ENCODE results near the gene LTBP2.

Gene LTBP2

DNA sequence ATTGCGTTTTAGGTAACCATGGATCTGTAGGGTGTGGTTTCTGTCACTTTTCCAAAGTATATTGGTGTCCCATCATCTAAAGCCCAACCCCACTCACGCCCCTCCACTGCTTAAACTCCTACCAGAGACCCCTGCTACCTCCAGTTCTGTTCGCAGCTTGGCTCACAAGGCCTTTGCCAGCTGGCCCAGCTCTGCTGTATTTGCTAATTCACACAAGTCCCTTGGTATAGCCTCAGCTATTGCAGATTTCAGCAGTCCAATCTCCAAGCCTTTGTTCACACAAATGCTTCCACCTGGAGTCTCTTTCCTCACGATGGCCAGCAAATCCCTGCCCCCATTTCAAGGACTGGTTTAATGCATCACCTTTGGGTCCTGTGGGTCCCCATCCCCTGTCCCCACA, 94.3 kb downstream of the LTBP2 start:
- no peak for TF ChIP-seq CTCF (IDR thresholded peaks at IDR 0.05; ENCODE audit: extremely low read depth, insufficient read depth, missing control alignments)
- in situ Hi-C loops (cut with MboI; ENCODE audit: low pct_unique_long_range_greater_than_20kb, low sequenced_read_pairs, unreplicated experiment) = no loop called here
- DNase-seq (ENCODE audit: low spot score) = no peak

DNA sequence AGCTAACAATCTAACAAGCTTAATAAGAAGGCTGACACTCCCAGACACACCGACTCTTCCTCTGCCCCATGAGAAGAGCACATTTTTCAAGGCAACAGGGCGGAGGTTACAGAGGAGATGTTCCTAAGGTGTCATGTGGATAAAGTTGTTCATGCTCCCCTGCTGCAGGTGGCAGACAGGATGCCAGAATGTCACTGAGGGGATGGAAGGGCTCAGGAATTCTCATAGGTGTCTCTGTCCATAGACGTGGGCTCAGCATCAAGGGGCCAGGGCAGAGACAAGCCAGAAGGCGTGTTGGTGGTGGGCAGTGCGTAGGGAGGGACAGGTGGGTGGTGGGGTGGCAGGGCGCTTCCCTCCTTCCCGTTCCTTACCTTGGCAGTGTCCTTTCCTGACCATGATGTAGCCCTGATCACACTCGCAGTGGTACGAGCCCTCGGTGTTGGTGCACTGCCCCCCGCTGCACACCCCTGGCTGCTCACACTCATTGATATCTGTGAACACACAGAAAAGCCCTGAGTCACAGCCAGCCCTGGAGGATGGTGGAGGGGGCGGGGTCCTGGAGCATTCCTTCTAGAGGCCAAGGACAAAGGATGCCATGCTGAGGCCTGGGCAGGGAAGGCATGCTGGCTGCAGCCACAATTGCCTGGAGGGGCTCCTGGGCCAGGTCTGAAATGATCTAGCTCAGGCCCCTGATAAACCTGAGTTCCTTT, 95.4 kb downstream of the LTBP2 start:
- TF ChIP-seq CTCF (IDR thresholded peaks at IDR 0.05; ENCODE audit: extremely low read depth, insufficient read depth, missing control alignments) = no peak
- DNase-seq (ENCODE audit: low spot score) = no peak
- in situ Hi-C loops (cut with MboI; ENCODE audit: low pct_unique_long_range_greater_than_20kb, low sequenced_read_pairs, unreplicated experiment) = no loop called here

GRCh38 chr14:74515891-74516412, 96.1 kb downstream of the LTBP2 start:
- no peak for DNase-seq (ENCODE audit: low spot score)
- in situ Hi-C loops (cut with MboI; ENCODE audit: low pct_unique_long_range_greater_than_20kb, low sequenced_read_pairs, unreplicated experiment) = no loop called here
- TF ChIP-seq CTCF (IDR thresholded peaks at IDR 0.05; ENCODE audit: extremely low read depth, insufficient read depth, missing control alignments) = no peak

DNA sequence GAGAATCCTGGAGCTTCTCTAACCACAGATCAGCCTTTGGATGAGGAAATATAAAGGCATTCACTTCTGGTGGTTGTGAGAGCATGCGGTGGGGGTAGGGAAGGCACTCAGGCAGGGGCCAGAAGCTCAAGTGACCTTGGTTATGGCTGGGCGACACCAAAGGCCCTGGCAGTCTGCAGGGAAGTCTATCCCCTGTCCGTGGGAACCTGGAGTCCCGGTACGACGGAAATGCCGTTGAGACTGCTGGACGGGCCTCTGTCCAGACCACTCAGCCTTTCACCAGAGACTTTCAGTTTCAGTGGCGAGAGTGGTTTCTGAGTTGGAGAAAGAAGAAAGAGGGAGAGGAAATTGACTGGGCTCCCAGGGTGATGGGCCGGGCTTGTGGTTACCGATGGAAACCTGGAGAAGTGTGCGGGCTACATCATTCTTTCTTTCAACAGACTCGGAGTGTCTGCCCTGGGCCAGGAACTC, 97.5 kb downstream of the LTBP2 start:
- in situ Hi-C loops (cut with MboI; ENCODE audit: low pct_unique_long_range_greater_than_20kb, low sequenced_read_pairs, unreplicated experiment) = no loop called here
- no peak for DNase-seq (ENCODE audit: low spot score)
- no peak for TF ChIP-seq CTCF (IDR thresholded peaks at IDR 0.05; ENCODE audit: extremely low read depth, insufficient read depth, missing control alignments)

- in situ Hi-C loops (cut with MboI; ENCODE audit: low pct_unique_long_range_greater_than_20kb, low sequenced_read_pairs, unreplicated experiment) = no loop called here
- no peak for TF ChIP-seq CTCF (IDR thresholded peaks at IDR 0.05; ENCODE audit: extremely low read depth, insufficient read depth, missing control alignments)
Observed at GRCh38 chr14:74511966-74512830, 99.8 kb downstream of the LTBP2 start.

GRCh38 chr14:74510959-74511409, 101.1 kb downstream of the LTBP2 start:
- TF ChIP-seq CTCF (IDR thresholded peaks at IDR 0.05; ENCODE audit: extremely low read depth, insufficient read depth, missing control alignments) = no peak
- no peak for DNase-seq (ENCODE audit: low spot score)
- in situ Hi-C loops (cut with MboI; ENCODE audit: low pct_unique_long_range_greater_than_20kb, low sequenced_read_pairs, unreplicated experiment) = no loop called here

More at GRCh38 chr14:74511966-74512830, 99.8 kb downstream of the LTBP2 start:
- no peak for DNase-seq (ENCODE audit: low spot score)
